GM15510 (cell line): Measurements from ENCODE around the gene TESK2.

Source experiments
- POLR2A ChIP-seq: IDR thresholded peaks from 3 replicates; pipeline ENCODE4 v1.6.1; 2011; ENCODE audit warnings: borderline replicate concordance; ENCODE audit not compliant: insufficient read length; ENCODE audit errors: extremely low read depth

The TESK2 gene

GRCh38 chr1:45443580-45444446 is 47.1 kb downstream of the TESK2 start:
- no peak for TF ChIP-seq POLR2A

DNA sequence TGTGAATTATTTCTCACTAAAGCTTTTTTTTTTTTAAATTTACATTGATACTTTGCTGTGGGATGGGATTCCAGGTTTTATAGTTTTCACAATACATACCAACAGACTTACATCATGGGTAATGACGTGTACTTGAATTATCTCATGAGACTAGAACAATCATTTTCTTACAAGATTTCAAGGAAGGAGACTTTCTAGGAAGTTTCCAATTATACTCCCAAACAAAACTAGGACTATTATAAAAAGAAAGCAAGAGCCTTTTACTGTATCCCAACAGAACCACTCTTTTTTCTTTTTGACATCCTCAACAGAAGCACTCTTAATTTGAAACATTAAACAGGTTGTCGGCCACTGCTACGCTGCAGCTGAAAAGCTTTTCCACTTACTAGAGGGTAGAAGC is 48.7 kb downstream of the TESK2 start:
- TF ChIP-seq POLR2A, result no peak

DNA sequence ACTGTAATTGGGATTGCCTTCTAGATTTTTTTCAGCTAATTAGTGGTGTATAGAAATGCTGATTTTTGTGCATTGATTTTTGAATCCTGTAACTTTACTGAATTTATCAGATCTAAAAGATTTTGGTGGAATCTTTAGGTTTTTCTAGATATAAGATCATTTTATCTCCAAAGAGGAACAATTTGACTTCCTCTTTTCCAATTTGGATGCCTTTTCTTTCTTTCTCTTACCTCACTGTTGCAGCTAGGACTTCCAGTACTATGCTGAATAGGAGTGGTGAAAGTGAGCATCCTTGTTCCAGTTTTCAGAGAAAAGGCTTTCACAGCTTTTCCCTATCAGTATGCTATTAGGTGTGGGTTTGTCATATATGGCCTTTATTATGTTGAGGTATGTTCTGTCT is 53.6 kb downstream of the TESK2 start:
- TF ChIP-seq POLR2A, result no peak

DNA sequence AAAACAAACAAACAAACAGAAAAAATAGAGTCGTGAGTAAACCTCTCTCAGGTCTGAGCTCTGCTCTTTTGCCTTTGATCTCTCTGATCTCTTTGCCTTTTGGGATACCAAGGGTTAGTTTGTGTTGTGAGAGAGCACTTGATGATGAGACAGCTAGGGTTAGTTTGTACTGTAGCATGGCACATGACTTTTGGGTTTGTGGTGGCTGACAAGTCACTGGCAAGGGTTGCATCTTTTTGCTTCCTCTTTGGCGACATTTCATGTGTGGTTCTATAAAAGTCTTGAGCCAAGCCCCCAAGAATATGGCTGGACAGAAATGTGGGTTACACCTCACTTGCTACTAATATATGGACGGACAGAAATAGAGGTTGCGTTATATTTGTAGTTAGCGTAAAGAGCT is 60.5 kb downstream of the TESK2 start:
- no peak for TF ChIP-seq POLR2A

GRCh38 chr1:45429561-45430159 is 61.3 kb downstream of the TESK2 start:
- no peak for TF ChIP-seq POLR2A

DNA sequence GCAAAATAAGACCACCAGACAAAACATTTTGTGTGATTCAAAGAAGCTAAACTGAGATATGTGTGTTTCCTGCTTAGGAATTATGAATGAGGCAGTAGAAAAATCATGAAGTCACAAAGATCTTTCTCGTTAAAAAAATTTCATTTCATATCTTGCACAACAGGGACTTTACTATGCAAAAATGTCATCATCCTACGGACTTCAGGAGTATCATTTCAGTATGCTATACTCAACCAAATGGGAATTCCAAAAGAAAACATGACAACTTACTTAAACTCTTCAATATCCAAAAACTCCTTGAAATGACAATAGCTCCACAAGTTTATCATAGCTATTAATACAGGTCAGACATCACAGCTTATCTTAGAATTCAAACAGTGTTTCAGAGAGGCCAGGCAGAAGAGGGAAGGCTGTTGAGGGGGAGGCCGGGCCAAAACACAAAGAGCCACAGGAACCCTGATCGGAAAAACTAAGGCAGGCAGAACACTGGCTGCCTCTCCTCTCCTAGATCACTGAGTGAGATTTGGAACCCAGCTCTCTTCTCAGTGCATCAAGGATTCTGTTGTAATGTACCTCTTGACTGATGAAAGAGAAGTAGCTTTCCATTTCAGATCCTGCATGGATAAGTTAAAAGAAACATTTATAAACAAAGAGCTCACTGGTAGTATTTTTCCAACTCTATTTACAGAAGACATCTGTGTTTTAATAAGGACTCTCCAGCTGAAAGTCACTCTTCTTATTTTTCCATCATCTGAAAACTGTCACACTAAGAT is 66.9 kb downstream of the TESK2 start:
- no peak for TF ChIP-seq POLR2A

DNA sequence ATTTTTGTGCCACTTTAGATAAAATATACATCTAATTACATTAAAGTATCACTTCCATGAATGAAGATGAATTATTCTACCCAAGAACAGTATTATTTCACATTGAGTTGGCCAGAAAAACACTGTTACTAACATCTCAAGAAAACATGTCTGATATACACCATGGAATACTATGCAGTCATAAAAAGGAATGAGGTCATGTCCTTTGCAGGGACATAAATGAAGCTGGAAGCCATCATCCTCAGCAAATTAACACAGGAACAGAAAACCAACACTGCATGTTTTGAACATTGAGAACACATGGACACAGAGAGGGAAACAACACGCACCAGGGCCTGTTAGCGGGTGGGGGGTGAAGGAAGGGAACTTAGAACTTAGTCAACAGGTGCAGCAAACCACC is 69.0 kb downstream of the TESK2 start:
- no peak for TF ChIP-seq POLR2A

DNA sequence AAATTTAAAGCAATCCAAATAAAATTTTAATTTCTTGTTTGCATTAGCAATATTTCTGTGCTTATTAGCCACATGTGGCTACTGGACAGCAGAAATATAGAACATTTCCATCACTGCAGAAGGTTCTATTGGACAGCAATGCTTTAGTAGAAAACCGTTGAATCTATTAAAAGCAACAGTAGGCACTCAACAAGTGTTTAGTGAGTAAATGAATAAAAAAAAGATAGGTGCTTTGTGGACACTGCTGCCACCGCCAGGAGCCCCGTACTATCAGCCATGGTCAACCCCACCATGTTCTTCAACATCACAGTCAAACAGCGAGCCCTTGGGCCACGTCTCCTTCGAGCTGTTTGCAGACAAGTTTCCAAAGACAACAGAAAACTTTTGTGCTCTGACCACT is 76.2 kb downstream of the TESK2 start:
- no peak for TF ChIP-seq POLR2A

GRCh38 chr1:45412899-45413298 is 78.1 kb downstream of the TESK2 start:
- no peak for TF ChIP-seq POLR2A

DNA sequence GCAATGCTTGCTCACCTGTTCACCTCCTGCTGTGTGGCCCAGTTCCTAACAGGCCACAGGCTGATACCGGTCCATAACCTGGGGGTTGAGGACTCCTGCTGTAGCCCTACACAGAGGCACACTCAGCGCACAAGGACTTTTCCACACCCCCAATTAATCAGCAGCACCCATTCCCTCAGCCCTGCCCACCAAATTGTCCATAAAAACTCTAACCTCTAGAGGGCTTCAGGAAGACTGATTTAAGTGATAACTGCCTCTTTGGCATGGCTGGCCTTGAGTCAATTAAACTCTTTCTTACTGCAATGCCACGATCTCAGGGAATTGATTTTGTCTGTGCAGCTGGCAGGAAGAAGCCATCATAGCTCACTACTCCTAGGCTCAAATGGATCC is 79.5 kb downstream of the TESK2 start:
- no peak for TF ChIP-seq POLR2A

DNA sequence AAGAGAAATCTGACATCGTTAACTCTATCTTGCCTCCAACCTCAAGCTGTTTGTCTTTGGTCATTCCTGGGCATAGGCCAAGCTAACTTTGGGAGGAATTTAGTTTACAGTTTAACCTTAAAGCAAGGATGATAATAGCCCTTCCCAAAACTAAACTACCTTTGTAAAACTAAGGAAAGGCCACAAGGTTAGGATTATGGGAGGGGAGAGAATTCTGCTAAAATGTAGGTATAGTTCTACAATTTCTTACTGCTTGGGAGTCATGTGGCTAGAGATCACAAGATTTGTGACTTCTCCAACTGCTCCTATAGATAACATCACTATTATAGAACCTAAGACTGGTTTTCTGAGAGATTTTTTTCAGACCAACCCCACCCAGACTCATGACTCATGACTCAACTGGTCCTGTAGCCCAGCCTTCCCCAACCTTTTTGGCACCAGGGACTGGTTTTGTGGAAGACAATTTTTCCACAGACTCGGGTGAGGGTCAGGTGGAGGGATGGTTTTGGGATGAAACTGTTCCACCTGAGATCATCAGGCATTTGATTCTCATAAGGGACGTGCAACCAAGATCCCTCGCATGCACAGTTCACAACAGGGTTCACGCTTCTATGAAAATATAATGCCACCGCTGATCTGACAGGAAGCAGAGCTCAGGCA is 80.0 kb downstream of the TESK2 start:
- TF ChIP-seq POLR2A, result no peak

DNA sequence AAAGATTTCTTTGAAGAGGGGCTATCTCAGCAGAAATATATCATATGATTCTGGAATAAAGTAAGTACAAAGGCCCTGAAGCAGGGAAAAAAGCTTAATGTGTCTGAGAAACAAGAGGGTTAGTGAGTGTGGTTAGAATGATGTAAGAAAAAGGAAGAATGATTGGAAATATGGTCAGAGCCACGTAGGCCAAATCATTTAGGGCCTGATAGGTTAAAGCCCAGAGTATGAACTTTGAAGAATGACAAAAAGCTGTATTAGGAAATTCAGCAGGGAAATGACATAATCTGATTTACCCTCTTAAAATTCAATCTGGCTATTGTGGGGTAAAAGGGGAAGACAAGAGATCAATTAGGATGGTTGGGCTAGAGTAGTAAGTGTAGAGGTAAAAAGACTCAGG is 81.7 kb downstream of the TESK2 start:
- TF ChIP-seq POLR2A, result no peak

DNA sequence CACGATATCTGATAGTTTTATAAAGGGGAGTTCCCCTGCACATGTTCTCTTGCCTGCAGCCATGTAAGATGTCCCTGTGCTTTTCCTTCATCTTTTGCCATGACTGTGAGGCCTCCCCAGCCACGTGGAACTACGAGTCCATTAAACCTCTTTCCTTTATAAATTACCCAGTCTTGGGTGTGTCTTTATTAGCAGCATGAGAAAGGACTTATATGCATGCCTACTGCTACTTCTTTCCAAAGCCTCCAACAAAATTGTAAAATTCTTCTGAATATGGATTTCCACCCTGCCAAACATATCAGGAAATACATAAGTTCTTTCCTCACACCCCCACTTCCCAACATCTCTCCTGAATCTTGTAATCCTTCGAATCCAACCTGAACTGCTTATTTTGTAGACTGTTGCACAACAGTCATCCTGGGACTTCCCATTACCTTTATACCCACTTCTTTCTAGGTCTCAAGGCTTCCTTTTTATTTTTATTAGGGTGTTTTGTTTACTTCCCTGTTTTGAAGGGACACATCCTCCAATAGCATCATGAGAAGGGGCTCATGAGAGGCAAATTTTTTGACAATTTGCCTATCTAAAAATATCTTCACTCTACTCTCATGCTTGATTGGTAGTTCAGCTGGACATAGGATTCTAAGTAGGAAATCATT is 83.2 kb downstream of the TESK2 start:
- TF ChIP-seq POLR2A, result no peak

- no peak for TF ChIP-seq POLR2A
These were observed 85.3 kb downstream of the TESK2 start for GRCh38 chr1:45405636-45406035.
